CD4-positive, alpha-beta T cell treated with Interleukin-1 beta for 1 hour (primary cell): ENCODE data around the gene TTC16.

Source experiments
- DNase-seq, 2 donors: peaks; one replicate each; pipeline ENCODE4 v3.0.0-alpha.2; 2020 to 2022

Gene TTC16

DNA sequence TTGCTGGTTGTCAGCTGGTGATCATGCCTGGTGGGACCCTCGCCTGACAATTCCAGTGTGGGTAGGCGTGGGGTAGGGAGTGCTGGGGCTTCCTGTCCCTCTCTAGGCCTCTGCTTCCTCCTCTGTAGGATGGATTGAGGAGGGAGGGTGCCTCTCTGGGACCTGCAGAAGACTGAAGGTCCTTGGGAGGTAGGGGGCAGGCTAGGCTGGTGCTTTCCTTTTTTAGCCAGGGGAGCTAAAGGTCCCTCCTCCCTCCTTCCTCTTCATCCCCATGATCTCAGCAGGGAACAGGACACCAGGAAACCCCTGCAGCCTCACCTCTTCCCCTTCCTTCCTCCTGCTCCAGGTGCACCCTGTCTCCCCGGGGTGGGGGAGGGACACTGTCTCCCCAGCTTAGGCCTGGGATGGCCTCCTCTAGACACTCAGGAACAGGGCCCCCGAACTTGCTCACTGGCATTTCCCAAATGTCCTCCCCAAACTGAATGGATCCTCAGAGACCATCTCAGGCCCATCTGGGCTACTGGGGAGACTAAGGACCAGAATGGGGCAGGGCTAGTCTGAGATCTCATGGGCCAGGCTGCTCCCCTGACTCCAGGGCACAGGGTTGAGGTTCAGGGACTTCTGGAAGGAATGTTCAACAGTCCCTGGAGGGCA lies 54.2 kb downstream of the TTC16 start:
- no peak for DNase-seq

DNA sequence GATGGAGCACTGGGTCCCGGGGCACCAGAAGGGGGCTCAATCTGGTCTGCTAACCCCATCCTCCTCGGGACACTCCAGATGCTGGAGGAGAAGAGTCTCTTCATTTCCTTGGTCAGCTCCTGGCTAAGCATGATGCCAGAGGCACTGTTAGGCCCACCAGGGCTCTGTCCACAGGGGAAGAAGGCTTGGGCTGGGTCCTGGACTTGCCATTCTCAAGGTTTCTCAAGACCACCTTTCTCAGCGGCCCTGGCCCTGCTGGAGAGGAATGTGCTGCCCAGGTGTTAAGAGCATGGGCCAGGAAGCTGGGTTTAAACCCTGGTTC lies 54.7 kb downstream of the TTC16 start:
- no peak for DNase-seq

DNA sequence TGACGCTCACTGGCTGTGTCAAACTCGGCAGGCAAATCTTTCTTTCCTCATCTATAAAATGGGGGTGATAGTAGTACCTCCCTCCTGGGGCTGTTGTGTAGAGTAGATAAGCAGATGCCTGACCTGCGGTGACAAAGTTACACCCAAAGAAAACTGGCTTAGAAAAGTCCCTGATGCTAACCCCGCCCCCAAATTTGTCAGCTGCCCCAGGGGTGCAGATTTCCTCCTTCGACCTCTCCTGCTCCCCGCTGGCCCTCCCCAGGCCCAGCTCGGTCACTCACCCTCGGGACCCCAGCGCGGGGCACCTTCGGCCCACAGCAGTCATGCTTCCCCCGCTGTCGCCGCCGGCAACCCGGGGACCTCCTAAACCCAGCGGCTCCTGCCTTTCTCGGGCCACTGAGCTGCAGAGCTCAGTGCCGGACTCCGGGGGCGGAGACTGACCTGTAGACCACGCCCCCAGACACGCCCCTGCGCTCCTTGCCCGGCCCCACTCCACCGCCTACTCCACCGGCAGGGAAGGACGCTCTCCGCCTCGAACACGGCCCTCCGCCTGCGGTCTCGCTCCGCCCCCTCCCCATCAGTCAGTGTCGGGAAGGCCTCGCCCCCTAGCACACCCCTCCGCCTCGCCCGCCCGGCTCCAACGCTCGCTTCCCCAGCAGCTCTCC lies 55.2 kb downstream of the TTC16 start:
- peak; percentile 96 to 98 for DNase-seq

DNA sequence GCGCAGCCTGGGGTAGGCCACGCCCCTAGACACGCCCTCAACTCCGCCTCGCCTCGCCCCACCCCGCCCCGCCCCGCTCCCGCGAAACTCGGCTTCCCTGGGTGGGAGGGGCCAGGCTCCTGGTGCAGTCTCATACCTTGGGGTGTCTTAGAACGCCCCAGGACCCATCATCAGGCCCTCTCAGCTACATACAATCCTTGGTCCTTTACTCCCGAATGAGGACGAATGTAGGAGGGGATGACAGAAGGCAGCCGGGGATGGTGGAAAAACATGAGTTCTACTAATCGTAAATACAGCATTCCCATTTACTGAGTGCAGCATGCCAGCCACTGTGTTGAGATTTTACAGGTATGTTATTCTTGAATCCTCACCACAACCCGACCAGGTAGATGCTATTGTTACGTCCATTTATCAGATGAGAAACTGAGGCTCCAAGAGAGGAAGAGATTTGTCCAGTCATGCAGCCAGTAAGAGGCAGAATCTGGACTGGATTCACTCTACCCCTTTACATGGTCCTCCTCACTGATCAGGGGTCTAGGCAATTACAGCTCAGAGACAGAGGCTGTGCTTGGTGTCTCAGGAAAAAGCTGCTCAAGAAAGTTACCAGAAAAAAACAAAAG lies 55.8 kb downstream of the TTC16 start:
- DNase-seq: no peak

DNA sequence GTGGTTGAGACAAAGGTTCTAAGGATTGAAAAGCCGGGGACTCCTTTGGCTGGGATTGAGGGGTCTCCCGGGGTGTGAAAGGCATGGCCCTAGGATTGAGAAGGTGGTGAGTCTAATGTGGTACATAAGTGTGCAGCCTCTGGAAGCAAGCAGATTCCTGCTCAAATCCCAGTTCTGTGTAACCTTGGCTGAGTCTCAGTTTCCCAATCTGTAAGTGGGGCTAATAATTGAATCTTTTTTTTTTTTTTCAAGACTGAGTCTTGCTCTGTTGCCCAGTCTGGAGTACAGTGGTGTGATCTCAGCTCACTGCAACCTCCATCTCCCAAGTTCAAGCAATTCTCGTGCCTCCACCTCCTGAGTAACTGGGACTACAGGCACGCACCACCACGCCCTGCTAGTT lies 56.7 kb downstream of the TTC16 start:
- no peak for DNase-seq

DNA sequence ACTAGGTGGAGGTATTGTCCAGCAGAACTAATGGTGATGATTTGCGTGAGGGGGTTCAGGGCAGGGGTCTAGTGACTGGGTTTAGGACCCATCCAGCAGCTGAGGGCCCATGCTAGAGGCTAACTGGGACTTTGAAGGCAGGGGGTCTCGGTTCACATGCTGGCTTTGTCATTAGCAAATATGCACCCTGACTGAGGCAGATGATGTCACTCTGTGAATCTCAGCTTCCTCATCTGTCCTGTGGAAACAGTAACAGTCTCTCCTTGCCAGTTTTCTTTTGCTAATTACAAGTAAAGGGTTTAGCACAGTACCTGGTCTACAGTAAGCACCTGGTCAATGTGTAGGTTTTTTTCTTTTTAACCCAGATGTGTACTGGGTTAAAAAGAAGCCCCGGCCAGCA lies 57.4 kb downstream of the TTC16 start:
- DNase-seq: no peak

DNA sequence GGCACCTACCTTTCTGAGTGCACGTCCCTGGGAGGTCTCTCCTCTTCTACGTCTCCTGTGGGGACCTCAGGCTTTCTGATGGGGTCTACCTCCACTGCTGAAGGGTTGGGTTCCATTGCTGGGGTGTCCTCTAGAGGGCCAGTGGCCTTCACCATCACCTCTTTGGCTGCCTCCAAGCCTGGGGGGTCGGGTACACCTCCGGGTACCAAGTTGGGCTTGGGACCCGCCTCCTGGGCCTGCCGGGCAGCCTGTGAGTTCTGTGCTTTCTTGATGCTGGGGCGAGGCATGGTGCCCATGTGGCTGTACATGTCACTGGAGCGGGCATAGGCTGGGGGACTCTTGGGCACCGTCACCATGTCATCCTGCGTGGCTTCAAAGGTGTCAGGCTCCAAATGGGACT lies 58.1 kb downstream of the TTC16 start:
- no peak for DNase-seq

DNA sequence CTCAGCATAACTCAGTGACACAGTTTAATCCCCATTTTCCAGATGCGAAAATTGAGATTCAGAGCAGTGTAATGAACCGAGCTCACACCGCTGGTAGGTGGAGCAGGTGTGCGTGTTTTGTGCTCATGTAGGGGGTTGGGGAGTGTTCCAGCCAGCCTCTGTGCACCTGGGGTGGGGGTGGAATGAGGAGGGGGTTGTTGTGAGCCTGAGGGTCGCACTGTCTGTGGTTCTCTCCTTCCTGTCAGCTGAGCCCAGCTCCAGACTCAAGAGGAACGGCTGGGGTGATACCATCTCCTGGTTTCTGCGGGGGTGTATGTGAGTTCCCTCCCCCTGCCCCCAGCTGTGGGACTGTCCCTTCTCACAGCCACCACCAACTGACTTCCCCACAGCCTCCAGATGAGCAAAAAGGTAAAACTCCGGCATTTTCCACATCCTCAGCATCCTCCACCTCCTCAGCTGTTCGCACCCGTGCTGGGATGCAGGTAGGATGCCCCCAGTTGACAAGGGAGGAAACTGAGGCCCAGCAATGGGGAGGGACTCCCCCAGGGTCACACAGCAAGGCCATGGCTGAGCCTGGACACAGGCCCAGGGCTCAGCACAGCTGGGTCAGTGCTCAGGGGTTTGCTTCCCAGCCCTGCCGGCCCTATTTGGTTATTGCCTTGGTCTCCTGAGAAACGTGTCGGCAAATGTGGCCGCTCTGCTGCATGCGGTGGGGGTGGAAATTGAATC lies 60.5 kb downstream of the TTC16 start:
- DNase-seq: peak; percentile 84 to 86

DNA sequence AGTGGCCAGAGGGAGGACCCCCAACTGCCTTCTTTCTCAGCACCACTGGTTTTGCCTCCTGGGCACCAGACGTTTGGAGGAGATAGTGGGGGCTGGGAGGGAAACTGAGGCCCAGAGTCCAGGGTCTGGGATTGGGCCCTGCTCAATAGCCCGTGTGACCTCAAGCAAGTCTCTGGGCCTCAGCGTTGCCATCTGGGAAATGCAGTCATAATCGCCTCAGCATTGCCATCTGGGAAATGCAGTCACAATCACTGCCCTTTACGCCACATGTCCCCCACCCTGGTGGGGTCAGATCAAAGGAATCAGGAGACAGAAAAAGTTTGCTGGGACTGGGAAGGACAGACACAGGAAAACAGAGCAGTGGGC lies 61.0 kb downstream of the TTC16 start:
- DNase-seq: no peak

DNA sequence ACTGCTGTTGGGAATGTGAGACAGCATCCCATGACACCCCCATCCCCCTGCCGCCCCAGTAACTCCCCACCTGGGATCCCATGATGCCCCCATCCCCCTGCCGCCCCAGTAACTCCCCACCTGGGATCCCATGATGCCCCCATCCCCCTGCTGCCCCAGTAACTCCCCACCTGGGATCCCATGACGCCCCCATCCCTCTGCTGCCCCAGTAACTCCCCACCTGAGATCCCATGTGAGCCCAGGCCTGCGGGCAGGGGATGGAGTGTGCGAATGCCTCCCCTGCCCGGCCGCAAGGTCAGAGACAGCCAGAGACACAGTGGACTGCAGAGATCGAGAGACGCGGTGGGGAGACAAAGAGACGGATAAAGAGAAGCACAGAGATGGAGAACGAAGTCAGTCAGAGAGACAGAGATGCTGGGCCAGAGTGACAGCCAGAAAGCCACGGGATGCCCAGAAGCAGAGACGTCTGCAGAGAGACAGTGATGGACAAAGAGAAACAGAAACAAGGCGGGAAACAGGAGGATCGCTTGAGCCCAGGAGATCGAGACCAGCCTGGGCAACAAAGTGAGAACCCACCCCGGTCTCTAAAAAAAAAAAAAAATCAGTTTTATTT lies 61.6 kb downstream of the TTC16 start:
- peak in 1 of 2 donors; percentile 34 for DNase-seq

DNA sequence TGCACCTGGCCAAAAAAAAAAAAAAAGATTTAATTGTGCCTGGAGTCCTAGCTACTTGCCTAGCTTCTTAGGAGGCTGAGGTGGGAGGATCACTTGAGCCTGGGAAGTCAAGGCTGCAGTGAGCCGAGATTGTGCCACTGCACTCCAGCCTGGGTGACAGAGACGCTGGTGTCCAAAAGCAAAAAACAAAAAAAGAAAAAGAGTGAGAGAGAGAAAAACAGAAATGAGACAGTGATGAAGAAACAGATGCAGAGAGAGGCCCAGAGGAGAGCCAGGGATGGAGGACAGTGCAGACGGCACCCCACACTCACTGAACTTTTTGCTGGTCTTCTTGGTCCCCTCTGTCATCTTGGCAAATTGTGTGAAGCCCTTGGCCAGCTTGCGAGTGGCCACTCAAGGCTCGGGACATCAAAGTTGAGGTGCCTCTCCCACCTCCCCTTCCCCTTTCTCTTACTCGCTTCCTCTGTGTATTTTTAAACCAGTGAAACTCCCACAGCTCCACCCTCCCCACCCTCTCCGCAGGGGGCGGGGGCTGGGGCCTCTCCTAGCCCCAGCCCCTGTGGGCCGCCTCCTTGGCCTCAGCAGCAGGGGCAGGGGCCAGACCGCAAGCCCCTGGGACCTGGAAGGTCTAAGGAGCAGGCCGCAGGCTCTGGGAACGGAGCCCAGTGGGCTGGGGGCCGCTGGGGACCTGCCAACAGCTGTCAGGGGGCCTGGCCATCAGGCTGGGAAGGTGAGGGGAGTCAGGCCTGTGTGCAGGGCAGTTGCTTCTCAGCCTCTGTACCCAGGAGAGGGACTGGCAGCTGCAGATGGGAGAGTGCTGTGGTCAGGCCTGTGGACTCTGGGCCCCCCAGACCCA lies 62.6 kb downstream of the TTC16 start, which contains the start of gene SH2D3C:
SH2D3C (minus strand) TSS at position 387 of the 856 bp plus-strand sequence; CDS start at position 348, 39 bp downstream.
- peak; percentile 57 to 71 for DNase-seq

DNA sequence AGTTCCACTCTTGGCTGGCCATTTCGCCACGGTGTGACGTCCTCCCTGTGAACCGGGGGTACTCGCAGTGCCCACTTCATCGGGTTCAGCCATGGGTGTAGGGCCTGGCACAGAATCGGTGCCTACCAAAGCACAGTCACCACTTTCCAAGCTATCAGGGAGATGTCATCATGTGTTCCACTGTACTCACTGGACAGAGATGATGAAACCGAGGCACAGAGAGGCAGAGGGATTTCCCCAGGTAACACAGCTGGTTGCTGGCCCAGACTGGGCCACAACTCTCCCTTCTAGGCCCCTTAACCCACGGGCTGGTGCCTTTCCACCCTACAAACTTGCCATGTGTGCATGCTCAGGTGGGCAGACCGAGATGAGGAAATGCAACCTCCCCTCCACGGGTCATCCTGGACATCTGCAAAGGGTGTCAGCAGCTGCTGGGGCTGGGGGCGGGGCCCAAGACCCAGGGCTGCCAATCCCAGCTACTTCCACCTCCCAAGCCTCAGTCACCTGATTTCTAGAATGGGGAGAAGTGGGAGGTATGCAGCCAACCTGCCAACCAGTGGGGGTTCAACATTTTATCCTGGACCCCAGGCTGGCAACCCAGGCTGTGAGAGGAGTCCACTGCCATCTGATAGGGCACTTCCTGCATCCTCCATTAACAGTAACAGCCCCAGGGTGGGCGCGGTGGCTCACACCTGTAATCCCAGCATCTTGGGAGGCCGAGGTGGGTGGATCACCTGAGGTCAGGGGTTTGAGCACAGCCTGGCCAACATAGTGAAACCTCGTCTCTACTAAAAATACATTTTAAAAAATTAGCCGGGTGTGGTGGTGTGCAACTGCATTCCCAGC lies 63.5 kb downstream of the TTC16 start:
- peak; percentile 71 to 73 for DNase-seq

DNA sequence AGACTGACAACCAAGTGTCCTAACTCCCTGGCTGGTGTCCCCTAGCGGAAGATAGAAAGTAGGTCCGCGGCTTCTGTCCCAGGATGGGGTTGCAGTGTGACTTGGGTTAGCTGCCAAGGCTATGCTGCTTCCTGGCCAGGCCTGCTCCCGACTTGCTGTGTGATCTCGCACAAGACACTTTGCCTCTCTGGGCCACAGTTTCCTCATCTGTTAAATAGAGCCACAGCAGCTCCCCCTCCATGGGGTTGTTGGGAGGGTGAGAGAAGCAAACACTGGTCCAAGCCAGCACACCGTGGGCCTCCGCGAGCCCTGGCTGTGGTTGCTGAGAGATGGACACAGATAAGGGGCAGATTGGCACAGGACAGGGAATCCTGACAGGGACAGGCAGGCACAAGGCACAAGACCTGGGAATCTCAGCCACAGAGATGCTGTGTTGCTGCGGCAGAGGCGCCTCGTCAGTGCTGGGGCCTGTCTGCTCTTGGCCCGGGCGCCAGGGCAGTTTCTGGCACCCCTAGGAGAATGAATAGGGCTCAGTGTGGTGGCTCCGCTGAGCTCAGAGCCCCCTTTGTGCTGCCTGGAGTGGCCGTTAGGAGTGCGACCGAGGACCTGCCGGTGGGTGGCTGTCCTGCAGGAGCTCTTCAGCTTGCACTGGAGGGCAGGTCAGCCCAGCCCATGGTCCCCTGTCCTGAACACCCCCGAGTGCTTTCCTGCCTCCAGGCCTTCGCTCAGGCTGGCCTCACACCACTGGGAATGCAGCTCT lies 64.4 kb downstream of the TTC16 start:
- no peak for DNase-seq

DNA sequence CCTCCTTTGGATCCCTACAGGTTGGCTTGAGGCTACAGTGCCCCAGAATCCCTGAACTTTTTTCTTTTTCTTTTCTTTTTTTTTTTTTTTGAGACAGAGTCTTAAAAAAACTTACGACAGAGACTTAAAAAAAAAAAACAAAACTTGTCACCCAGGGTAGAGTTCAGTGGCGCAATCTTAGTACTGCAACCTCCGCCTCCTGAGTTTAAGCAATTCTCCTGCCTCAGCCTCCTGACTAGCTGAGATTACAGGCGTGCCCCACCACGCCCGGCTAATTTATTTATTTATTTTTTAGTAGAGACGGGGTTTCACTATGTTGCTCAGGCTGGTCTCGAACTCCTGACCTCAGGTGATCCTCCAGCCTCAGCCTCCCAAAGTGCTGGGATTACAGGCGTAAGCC lies 65.0 kb downstream of the TTC16 start:
- DNase-seq: peak in 1 of 2 donors; percentile 67
